Measurements from ENCODE around the gene ZBTB40.

DNA sequence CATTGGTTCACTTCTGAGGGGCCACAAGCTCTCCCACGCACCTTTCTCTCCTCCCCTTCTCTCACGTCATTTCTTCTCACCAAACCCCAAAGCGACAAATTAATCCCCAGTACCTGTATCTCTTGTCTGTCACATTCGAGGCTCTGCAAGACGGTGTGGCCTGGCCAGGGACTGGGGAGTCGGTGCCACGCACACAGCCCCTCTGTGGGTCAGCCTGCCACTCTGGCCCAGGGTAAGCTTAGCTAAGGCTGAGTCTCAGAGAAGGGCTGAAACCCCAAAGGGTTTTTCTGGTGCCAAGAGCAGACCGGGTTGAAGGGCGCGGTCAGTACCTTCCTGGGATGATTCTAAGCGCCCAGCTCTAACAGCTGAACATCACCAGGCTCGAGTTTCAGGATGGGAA, 34.2 kb upstream of the ZBTB40 start:
- TF ChIP-seq, protein P1, sequence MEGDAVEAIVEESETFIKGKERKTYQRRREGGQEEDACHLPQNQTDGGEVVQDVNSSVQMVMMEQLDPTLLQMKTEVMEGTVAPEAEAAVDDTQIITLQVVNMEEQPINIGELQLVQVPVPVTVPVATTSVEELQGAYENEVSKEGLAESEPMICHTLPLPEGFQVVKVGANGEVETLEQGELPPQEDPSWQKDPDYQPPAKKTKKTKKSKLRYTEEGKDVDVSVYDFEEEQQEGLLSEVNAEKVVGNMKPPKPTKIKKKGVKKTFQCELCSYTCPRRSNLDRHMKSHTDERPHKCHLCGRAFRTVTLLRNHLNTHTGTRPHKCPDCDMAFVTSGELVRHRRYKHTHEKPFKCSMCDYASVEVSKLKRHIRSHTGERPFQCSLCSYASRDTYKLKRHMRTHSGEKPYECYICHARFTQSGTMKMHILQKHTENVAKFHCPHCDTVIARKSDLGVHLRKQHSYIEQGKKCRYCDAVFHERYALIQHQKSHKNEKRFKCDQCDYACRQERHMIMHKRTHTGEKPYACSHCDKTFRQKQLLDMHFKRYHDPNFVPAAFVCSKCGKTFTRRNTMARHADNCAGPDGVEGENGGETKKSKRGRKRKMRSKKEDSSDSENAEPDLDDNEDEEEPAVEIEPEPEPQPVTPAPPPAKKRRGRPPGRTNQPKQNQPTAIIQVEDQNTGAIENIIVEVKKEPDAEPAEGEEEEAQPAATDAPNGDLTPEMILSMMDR (IDR thresholded peaks at IDR 0.05) = no peak
- TF ChIP-seq EP300 (IDR thresholded peaks at IDR 0.05) = no peak
